ENCODE measurements around the gene CREBRF. TPM values are rescaled to one million over a fixed set of nuclear protein-coding genes. Genes with fewer than 3 reads are reported as not detected.
"Not testable (repeated sequence)": the region's sequence is repeated elsewhere in the genome, so short reads cannot be mapped to it uniquely, and the experiment has no call there.

The CREBRF gene
- polyA plus RNA-seq, 3 donors = 23.1 to 27.6 (median 23.6) TPM

DNA sequence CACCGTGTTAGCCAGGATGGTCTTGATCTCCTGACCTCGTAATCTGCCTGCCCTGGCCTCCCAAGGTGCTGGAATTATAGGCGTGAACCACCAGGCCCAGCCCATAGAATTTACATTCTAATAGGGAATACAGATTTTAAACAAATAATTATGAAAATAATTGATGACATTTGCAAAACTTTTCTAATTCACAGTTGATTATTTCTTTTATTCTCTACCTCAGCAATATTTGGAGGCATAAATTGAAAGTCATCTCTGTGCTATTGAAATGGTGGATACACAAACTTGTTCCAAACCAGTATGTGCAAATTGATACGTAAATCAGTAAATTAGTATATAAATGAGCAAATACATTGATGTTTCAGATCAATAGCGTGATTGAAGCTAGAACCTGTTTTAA, 96.4 kb downstream of the CREBRF start:
- intact Hi-C loops (cut with micrococcal nuclease) = no loop called here
- H3K4me3 Mint-ChIP-seq = no peak overlapping the region
- Histone ChIP-seq H3K27me3 (ENCODE audit: control insufficient read depth in 2 of 2, insufficient read depth in 2 of 2, low read length in 2 of 2) (no peaks in the 10 kb centered on the region), H3K4me3 (replicated peaks in 1 of 3; ENCODE audit: low read depth in 2 of 3, low read length in 3 of 3) (no peak overlapping the region), H3K9ac (ENCODE audit: insufficient read depth, low read length, poor library complexity, severe bottlenecking) (no peak overlapping the region), H4K20me1 (ENCODE audit: insufficient read depth, low read length) (no peaks in the 10 kb centered on the region), H3K36me3 (replicated peaks in 1 of 2; ENCODE audit: control insufficient read depth in 1 of 2, insufficient read depth in 2 of 2, low read length in 2 of 2) (peaks cover 55 to 91% of the 10 kb centered on the region in 2 donors), H3K4me1 (ENCODE audit: control insufficient read depth in 1 of 2, insufficient read depth in 2 of 2, low read length in 2 of 2) (no peaks in the 10 kb centered on the region), H3K9me3 (replicated peaks in 1 of 2; ENCODE audit: control insufficient read depth in 1 of 2, insufficient read depth in 1 of 2, low read length in 2 of 2) (no peaks in the 10 kb centered on the region), H3K27ac (ENCODE audit: low read depth in 1 of 2, low read length in 2 of 2) (no peak overlapping the region), H2AFZ (ENCODE audit: insufficient read depth, low read depth, low read length, poor library complexity, severe bottlenecking) (no peak overlapping the region), H3K79me2 (ENCODE audit: insufficient read depth, low read length) (no peaks in the 10 kb centered on the region), H3K4me2 (replicated peaks; ENCODE audit: extremely low read depth, low read length, poor library complexity, severe bottlenecking) (no peak overlapping the region)
- 100% methylated on average over 2 of the region's 5 CpGs for WGBS (ENCODE audit: insufficient coverage)
- no peaks in the 10 kb centered on the region for H3K4me1 Mint-ChIP-seq
- TF ChIP-seq, protein P1, sequence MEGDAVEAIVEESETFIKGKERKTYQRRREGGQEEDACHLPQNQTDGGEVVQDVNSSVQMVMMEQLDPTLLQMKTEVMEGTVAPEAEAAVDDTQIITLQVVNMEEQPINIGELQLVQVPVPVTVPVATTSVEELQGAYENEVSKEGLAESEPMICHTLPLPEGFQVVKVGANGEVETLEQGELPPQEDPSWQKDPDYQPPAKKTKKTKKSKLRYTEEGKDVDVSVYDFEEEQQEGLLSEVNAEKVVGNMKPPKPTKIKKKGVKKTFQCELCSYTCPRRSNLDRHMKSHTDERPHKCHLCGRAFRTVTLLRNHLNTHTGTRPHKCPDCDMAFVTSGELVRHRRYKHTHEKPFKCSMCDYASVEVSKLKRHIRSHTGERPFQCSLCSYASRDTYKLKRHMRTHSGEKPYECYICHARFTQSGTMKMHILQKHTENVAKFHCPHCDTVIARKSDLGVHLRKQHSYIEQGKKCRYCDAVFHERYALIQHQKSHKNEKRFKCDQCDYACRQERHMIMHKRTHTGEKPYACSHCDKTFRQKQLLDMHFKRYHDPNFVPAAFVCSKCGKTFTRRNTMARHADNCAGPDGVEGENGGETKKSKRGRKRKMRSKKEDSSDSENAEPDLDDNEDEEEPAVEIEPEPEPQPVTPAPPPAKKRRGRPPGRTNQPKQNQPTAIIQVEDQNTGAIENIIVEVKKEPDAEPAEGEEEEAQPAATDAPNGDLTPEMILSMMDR (IDR thresholded peaks at IDR 0.05) = no peak
- no peak overlapping the region for H3K27ac Mint-ChIP-seq
- no peak for DNase-seq
- H3K27me3 Mint-ChIP-seq (ENCODE audit: low read depth in 3 of 3) = peaks cover 0 to 3% (median 0%) of the 10 kb centered on the region in 3 donors
- peaks cover 57 to 87% of the 10 kb centered on the region in 2 donors for H3K36me3 Mint-ChIP-seq
- peaks cover 0 to 7% (median 2%) of the 10 kb centered on the region in 7 donors for H3K9me3 Mint-ChIP-seq

DNA sequence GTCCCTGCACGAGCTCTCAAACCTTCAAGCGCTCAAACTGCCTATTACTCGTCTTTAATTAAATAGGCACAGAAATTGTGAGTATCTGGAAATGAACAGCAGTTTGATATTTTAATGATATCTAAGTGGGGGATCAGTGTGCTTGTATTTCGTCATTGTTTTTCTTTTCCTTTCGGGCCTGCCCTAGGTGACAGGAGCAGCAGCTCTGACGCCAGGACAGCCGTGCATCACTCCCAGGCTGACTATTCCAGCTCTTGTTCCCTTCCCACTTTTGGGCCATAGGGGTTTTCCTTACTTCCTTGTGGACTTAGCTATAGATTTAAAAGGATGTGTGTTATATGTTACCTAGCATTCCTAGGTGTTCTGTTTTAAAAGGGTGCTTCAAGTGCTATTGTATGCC, 97.7 kb downstream of the CREBRF start:
- Histone ChIP-seq H2AFZ (ENCODE audit: insufficient read depth, low read depth, low read length, poor library complexity, severe bottlenecking) (no peak overlapping the region), H3K79me2 (ENCODE audit: insufficient read depth, low read length) (no peaks in the 10 kb centered on the region), H3K4me3 (replicated peaks in 1 of 3; ENCODE audit: low read depth in 2 of 3, low read length in 3 of 3) (no peak overlapping the region), H3K9me3 (replicated peaks in 1 of 2; ENCODE audit: control insufficient read depth in 1 of 2, insufficient read depth in 1 of 2, low read length in 2 of 2) (no peaks in the 10 kb centered on the region), H3K36me3 (replicated peaks in 1 of 2; ENCODE audit: control insufficient read depth in 1 of 2, insufficient read depth in 2 of 2, low read length in 2 of 2) (peaks cover 57 to 92% of the 10 kb centered on the region in 2 donors), H3K9ac (ENCODE audit: insufficient read depth, low read length, poor library complexity, severe bottlenecking) (no peak overlapping the region), H3K27ac (ENCODE audit: low read depth in 1 of 2, low read length in 2 of 2) (no peak overlapping the region), H3K4me2 (replicated peaks; ENCODE audit: extremely low read depth, low read length, poor library complexity, severe bottlenecking) (no peak overlapping the region), H4K20me1 (ENCODE audit: insufficient read depth, low read length) (no peaks in the 10 kb centered on the region), H3K4me1 (ENCODE audit: control insufficient read depth in 1 of 2, insufficient read depth in 2 of 2, low read length in 2 of 2) (no peaks in the 10 kb centered on the region), H3K27me3 (ENCODE audit: control insufficient read depth in 2 of 2, insufficient read depth in 2 of 2, low read length in 2 of 2) (no peaks in the 10 kb centered on the region)
- Mint-ChIP-seq H3K4me3 (no peak overlapping the region), H3K36me3 (peaks cover 66 to 90% of the 10 kb centered on the region in 2 donors), H3K27me3 (ENCODE audit: low read depth in 3 of 3) (peaks cover 0 to 3% (median 2%) of the 10 kb centered on the region in 3 donors), H3K4me1 (no peaks in the 10 kb centered on the region), H3K9me3 (peaks cover 0 to 4% (median 2%) of the 10 kb centered on the region in 7 donors), H3K27ac (no peak overlapping the region)
- no peak for DNase-seq
- intact Hi-C loops (cut with micrococcal nuclease) = no loop called here
- 100% methylated on average over 2 of the region's 7 CpGs for WGBS (ENCODE audit: insufficient coverage)
- TF ChIP-seq, protein P1 (IDR thresholded peaks at IDR 0.05) = no peak

DNA sequence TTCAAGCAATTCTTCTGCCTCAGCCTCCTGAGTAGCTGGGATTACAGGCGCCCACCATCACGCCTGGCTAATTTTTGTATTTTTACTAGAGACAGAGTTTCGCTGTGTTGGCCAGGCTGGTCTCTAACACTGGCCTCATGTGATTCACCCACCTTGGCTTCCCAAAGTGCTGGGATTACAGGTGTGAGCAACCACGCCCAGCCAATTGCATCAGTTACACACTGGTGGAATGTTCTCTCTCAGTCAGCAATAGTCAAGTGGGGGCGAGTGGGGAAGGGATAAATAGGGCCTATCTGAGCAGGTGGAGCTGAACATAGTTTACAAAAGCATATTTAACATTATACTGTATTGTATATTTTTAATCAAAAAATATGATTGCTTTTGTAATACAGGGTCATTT, 98.5 kb downstream of the CREBRF start:
- WGBS (ENCODE audit: insufficient coverage) = 95% methylated on average over 3 of the region's 5 CpGs
- peaks cover 57 to 91% of the 10 kb centered on the region in 2 donors for H3K36me3 ChIP-seq (replicated peaks in 1 of 2; ENCODE audit: control insufficient read depth in 1 of 2, insufficient read depth in 2 of 2, low read length in 2 of 2)
- H3K4me1 ChIP-seq (ENCODE audit: control insufficient read depth in 1 of 2, insufficient read depth in 2 of 2, low read length in 2 of 2); H3K4me2 ChIP-seq (replicated peaks; ENCODE audit: extremely low read depth, low read length, poor library complexity, severe bottlenecking); H3K9me3 ChIP-seq (replicated peaks in 1 of 2; ENCODE audit: control insufficient read depth in 1 of 2, insufficient read depth in 1 of 2, low read length in 2 of 2); H3K27me3 ChIP-seq (ENCODE audit: control insufficient read depth in 2 of 2, insufficient read depth in 2 of 2, low read length in 2 of 2); H3K27ac ChIP-seq (ENCODE audit: low read depth in 1 of 2, low read length in 2 of 2); H3K4me3 Mint-ChIP-seq; H3K4me1 Mint-ChIP-seq; DNase-seq; H2AFZ ChIP-seq (ENCODE audit: insufficient read depth, low read depth, low read length, poor library complexity, severe bottlenecking); H3K27me3 Mint-ChIP-seq (ENCODE audit: low read depth in 3 of 3); H3K9me3 Mint-ChIP-seq; H3K79me2 ChIP-seq (ENCODE audit: insufficient read depth, low read length); H4K20me1 ChIP-seq (ENCODE audit: insufficient read depth, low read length); intact Hi-C loops (cut with micrococcal nuclease); H3K4me3 ChIP-seq (replicated peaks in 1 of 3; ENCODE audit: low read depth in 2 of 3, low read length in 3 of 3); H3K9ac ChIP-seq (ENCODE audit: insufficient read depth, low read length, poor library complexity, severe bottlenecking): not testable (repeated sequence)
- Mint-ChIP-seq H3K27ac (peak overlapping the region in 1 of 7 donors; percentile 13), H3K36me3 (peaks cover 63 to 85% of the 10 kb centered on the region in 2 donors)

Measured in CD14-positive monocyte (primary cell).